K562 (cell line): ENCODE measurements around the gene SLC66A2. TPM values are rescaled to one million over a fixed set of nuclear protein-coding genes. Genes with fewer than 3 reads are reported as not detected.

Experiments
- ATAC-seq: fragments of 200-7000 bp; cut with Tn5 transposase; 3 replicates; pipeline ENCODE4 v1.9.1; 2020; ENCODE audit warnings: moderate library complexity
- BruUV-seq: library from RNA; stranded (reverse); fragments of 400-500 nt; replicated peaks from 2 replicates; lab custom pipeline; 2021; lab: Mats Ljungman, UMichigan
- CTCF ChIA-PET: fragments of 300-600 bp; formaldehyde crosslinking; extraction: SDS; loops from one replicate; lab custom pipeline; 2021; ENCODE audit warnings: low intra/inter-chr PET ratio; lab: Yijun Ruan, JAX
- POLR2A ChIA-PET: fragments of 300-600, 350-650 bp; sonication (Branson Sonifier 250); formaldehyde crosslinking; extraction: SDS; loops from one replicate; lab custom pipeline; 2021; ENCODE audit warnings: antibody characterized with exemption, inconsistent platforms; lab: Yijun Ruan, JAX
- DNase-seq, 4 experiments: peaks; one replicate each; pipeline versions ENCODE4 v3.0.0 to v3.0.0-alpha.2; 2011 to 2018; ENCODE audit warnings: low spot score in 3 of 4, mixed read lengths in 3 of 4; ENCODE audit errors: extremely low read depth in 1 of 4
- FAIRE-seq: peaks from 2 replicates; lab custom pipeline; 2011; peaks lifted over from hg19 to GRCh38; lab: Jason Lieb, UNC
- H2AFZ ChIP-seq: 2 replicates; pipeline ENCODE4 v1.6.0; 2011; ENCODE audit warnings: low read depth, low read length, control low read depth, inconsistent platforms
- H3K27ac ChIP-seq: fragments of 200-600 bp; 3 replicates; pipeline ENCODE4 v1.8.0; 2011; ENCODE audit warnings: low read depth, mild to moderate bottlenecking, control low read depth, inconsistent platforms, low read length, moderate library complexity, mixed read lengths; ENCODE audit errors: extremely low read depth
- H3K27me3 ChIP-seq, 2 experiments: fragments of 300-600 bp in 1 of 2; 2 replicates in 1 of 2; 3 replicates in 1 of 2; pipeline versions ENCODE4 v1.6.0 to v1.8.0; 2011; ENCODE audit warnings: inconsistent platforms in 2 of 2, low read length in 2 of 2, mild to moderate bottlenecking in 1 of 2, mixed read lengths in 1 of 2, moderate library complexity in 1 of 2; ENCODE audit not compliant: control insufficient read depth in 2 of 2, insufficient read depth in 2 of 2
- H3K36me3 ChIP-seq: fragments of 300-600 bp; 3 replicates; pipeline ENCODE4 v1.8.0; 2011; ENCODE audit warnings: mild to moderate bottlenecking, low read length, inconsistent platforms; ENCODE audit not compliant: control insufficient read depth, insufficient read depth
- H3K4me1 ChIP-seq, 2 experiments: fragments of 200-600 bp in 1 of 2; replicated peaks in 1 of 2; 2 replicates in 1 of 2; 3 replicates in 1 of 2; pipeline versions ENCODE4 v1.5.1 to v1.8.0; 2011; ENCODE audit warnings: inconsistent platforms in 2 of 2, low read length in 2 of 2, mild to moderate bottlenecking in 1 of 2, mixed read lengths in 1 of 2, moderate library complexity in 1 of 2; ENCODE audit not compliant: control insufficient read depth in 2 of 2, insufficient read depth in 2 of 2
- H3K4me2 ChIP-seq: 2 replicates; pipeline ENCODE4 v1.6.1; 2011; ENCODE audit warnings: low read length, control low read depth, inconsistent platforms, mixed read lengths; ENCODE audit not compliant: insufficient read depth
- H3K4me3 ChIP-seq: fragments of 200-600 bp; sonication (generic), shearing (Covaris generic); 2 replicates; pipeline ENCODE4 v1.5.1; 2016; ENCODE audit warnings: control low read depth, inconsistent platforms
- H3K79me2 ChIP-seq: fragments of 200-600 bp; 3 replicates; pipeline ENCODE4 v1.8.0; 2011; ENCODE audit warnings: low read length, inconsistent platforms; ENCODE audit not compliant: control insufficient read depth, insufficient read depth
- H3K9ac ChIP-seq, 2 experiments: 2 replicates each; pipeline versions ENCODE4 v1.6.0 to v1.6.1; 2011; ENCODE audit warnings: low read depth in 2 of 2, low read length in 2 of 2, control low read depth in 1 of 2, inconsistent platforms in 1 of 2, mild to moderate bottlenecking in 1 of 2, mixed read lengths in 1 of 2; ENCODE audit not compliant: insufficient read depth in 1 of 2
- H3K9me1 ChIP-seq: one replicate; pipeline ENCODE4 v1.6.0; 2011; ENCODE audit warnings: inconsistent platforms, mild to moderate bottlenecking, low read length, moderate library complexity; ENCODE audit not compliant: control insufficient read depth, insufficient read depth
- H3K9me3 ChIP-seq: replicated peaks from 2 replicates; pipeline ENCODE4 v1.5.1; 2011; ENCODE audit warnings: low read depth, low read length, inconsistent platforms; ENCODE audit not compliant: control insufficient read depth, insufficient read depth
- H4K20me1 ChIP-seq: replicated peaks from 2 replicates; pipeline ENCODE4 v1.6.1; 2011; ENCODE audit warnings: low read length, inconsistent platforms, mixed read lengths; ENCODE audit not compliant: control insufficient read depth, insufficient read depth
- E2F6 ChIP-seq, 2 experiments: IDR thresholded peaks; 2 replicates each; pipeline ENCODE4 v1.6.1; 2011; ENCODE audit warnings: borderline replicate concordance in 1 of 2, control low read depth in 1 of 2, low read depth in 1 of 2, low read length in 1 of 2, mild to moderate bottlenecking in 1 of 2, mixed read lengths in 1 of 2, moderate library complexity in 1 of 2; ENCODE audit not compliant: insufficient read depth in 1 of 2, insufficient read length in 1 of 2, poor library complexity in 1 of 2, severe bottlenecking in 1 of 2; ENCODE audit errors: extremely low read depth in 1 of 2
- L3MBTL2 ChIP-seq: fragments of 450-650 bp; IDR thresholded peaks from 2 replicates; pipeline ENCODE4 v1.6.1; 2016; ENCODE audit warnings: mild to moderate bottlenecking, moderate library complexity
- MGA ChIP-seq: fragments of 450-650 bp; IDR thresholded peaks from 2 replicates; pipeline ENCODE4 v1.6.1; 2016; ENCODE audit warnings: mild to moderate bottlenecking, moderate library complexity
- MITF ChIP-seq: IDR thresholded peaks from 2 replicates; pipeline ENCODE4 v1.6.1; 2014; ENCODE audit warnings: antibody characterized with exemption
- POLR2B ChIP-seq: fragments of 450-650 bp; IDR thresholded peaks from 2 replicates; pipeline ENCODE4 v1.6.1; 2018; ENCODE audit warnings: low read depth; ENCODE audit not compliant: partially characterized antibody
- WGBS: fragments of 100-300 bp; shearing (Covaris generic); methylation state at CpG from one replicate; pipeline ENCODE4 v1.1.6; 2016; ENCODE audit warnings: low coverage, mixed read lengths; ENCODE audit not compliant: insufficient coverage; ENCODE audit errors: missing lambda C conversion rate; 5-methylcytosine and 5-hydroxymethylcytosine counted together
- in situ Hi-C: fragments of 300-500 bp; cut with MboI; formaldehyde crosslinking; loops from 4 replicates; pipeline ENCODE4 v1.15.0; 2018; ENCODE audit warnings: inconsistent platforms, mixed read lengths
- intact Hi-C: fragments of 100-400 bp; cut with micrococcal nuclease; formaldehyde crosslinking; loops from 2 replicates; pipeline ENCODE4 v1.14.2; 2022
- polyA plus RNA-seq, 8 experiments: library from polyadenylated mRNA; depleted of rRNA in 4 of 8; stranded (reverse) in 5 of 8; unstranded in 3 of 8; fragments of >200 nt; fragmentation: Nextera tagmentation in 2 of 8; fragmentation: Illumina TruSeq in 1 of 8; extraction: Ambion mirVana in 2 of 8; extraction: Trizol in 1 of 8; gene quantifications; 2 replicates each; pipeline versions ENCODE4 v1.2.1 to v1.2.3, GENCODE V29; 2011 to 2014; ENCODE audit warnings: inconsistent platforms in 1 of 8, missing spikeins in 1 of 8
- total RNA-seq, 7 experiments: library from RNA; depleted of rRNA in 6 of 7; stranded (reverse); fragments of >200 nt in 6 of 7; fragmentation: Illumina TruSeq in 2 of 7; extraction: Trizol in 2 of 7; gene quantifications; 2 replicates each; pipeline versions ENCODE4 v1.2.1 to v1.2.3, GENCODE V29; 2011 to 2021; ENCODE audit warnings: low replicate concordance in 1 of 7

Gene SLC66A2
- total and polyA plus RNA-seq, 9 of the 15 experiments (the other 6 are each of a cell fraction or from before 2014, with no cell fraction given), result 0.25 to 17.5 (median 5.6) TPM

- Histone ChIP-seq H3K27ac (no peak overlapping the region), H3K4me3 (no peak overlapping the region), H3K4me1 (peaks cover 6 to 28% of the 10 kb centered on the region in 2 experiments; a peak in 4 of 5 replicates), H3K9ac (no peak overlapping the region), H3K9me1 (no peaks in the 10 kb centered on the region), H3K36me3 (no peaks in the 10 kb centered on the region), H2AFZ (no peak overlapping the region), H3K27me3 (no peaks in the 10 kb centered on the region), H3K9me3 (no peaks in the 10 kb centered on the region), H3K4me2 (no peak overlapping the region), H3K79me2 (peaks cover 8% of the 10 kb centered on the region; the same call in 1 of the 3 replicates), H4K20me1 (no peaks in the 10 kb centered on the region)
- 57% methylated on average over 10 of the region's 10 CpGs for WGBS
- DNase-seq (peak in 1 of 4 experiments; percentile 16), ATAC-seq (no peak), FAIRE-seq (no peak)
- TF ChIP-seq E2F6 (IDR thresholded peaks at IDR 0.05; ENCODE audit: borderline replicate concordance in 1 of 2, extremely low read depth in 1 of 2, insufficient read depth in 1 of 2, insufficient read length in 1 of 2, low read depth in 1 of 2, low read length in 1 of 2, poor library complexity in 1 of 2, severe bottlenecking in 1 of 2) (peak in 1 of 2 experiments; percentile 47), MGA (peak; percentile 72), POLR2B (no peak), MITF (no peak), L3MBTL2 (peak; percentile 57; the same call in 1 of the 2 replicates)
- ChIA-PET POLR2A (interaction anchor here (1.9 kb wide), 1 partner anchor 14 kb away, joined by 7 read pairs; no protein-coding TSS in a partner anchor), CTCF (no interaction called here)
- intact Hi-C loops (no loop called here), in situ Hi-C loops (no loop called here)
- BruUV-seq, result no TSS peak
Observed at GRCh38 chr18:79953971-79954651, 2.7 kb upstream of the SLC66A2 start.
